ENCODE results near the gene PLPPR1. TPM values are rescaled to one million over a fixed set of nuclear protein-coding genes. Genes with fewer than 3 reads are reported as not detected.

The PLPPR1 gene
- total RNA-seq, 4 donors from 2014 or later = 0.26 to 3.8 (median 0.57) TPM; not detected in 1

- H3K27me3 ChIP-seq = no peaks in the 10 kb centered on the region
- no peaks in the 10 kb centered on the region for H3K4me1 ChIP-seq
- no peaks in the 10 kb centered on the region for H3K36me3 ChIP-seq
- WGBS = 78% methylated on average over 5 of the region's 5 CpGs
- H3K4me3 ChIP-seq = no peak overlapping the region
- no peak for DNase-seq (ENCODE audit: low spot score in 2 of 2)
- H3K27ac ChIP-seq = no peak overlapping the region
- TF ChIP-seq POLR2AphosphoS5 (IDR thresholded peaks at IDR 0.05) = no peak
- no peak for TF ChIP-seq EP300 (IDR thresholded peaks at IDR 0.05)
- TF ChIP-seq, protein P1, sequence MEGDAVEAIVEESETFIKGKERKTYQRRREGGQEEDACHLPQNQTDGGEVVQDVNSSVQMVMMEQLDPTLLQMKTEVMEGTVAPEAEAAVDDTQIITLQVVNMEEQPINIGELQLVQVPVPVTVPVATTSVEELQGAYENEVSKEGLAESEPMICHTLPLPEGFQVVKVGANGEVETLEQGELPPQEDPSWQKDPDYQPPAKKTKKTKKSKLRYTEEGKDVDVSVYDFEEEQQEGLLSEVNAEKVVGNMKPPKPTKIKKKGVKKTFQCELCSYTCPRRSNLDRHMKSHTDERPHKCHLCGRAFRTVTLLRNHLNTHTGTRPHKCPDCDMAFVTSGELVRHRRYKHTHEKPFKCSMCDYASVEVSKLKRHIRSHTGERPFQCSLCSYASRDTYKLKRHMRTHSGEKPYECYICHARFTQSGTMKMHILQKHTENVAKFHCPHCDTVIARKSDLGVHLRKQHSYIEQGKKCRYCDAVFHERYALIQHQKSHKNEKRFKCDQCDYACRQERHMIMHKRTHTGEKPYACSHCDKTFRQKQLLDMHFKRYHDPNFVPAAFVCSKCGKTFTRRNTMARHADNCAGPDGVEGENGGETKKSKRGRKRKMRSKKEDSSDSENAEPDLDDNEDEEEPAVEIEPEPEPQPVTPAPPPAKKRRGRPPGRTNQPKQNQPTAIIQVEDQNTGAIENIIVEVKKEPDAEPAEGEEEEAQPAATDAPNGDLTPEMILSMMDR (IDR thresholded peaks at IDR 0.05) = no peak
- no peak for TF ChIP-seq POLR2A (IDR thresholded peaks at IDR 0.05)
- no peaks in the 10 kb centered on the region for H3K9me3 ChIP-seq
Observed at GRCh38 chr9:101354143-101354764, 325.7 kb downstream of the PLPPR1 start.

- Histone ChIP-seq H3K4me3 (no peak overlapping the region), H3K27me3 (no peaks in the 10 kb centered on the region), H3K9me3 (no peaks in the 10 kb centered on the region), H3K4me1 (no peaks in the 10 kb centered on the region), H3K36me3 (no peaks in the 10 kb centered on the region), H3K27ac (no peak overlapping the region)
- WGBS = 66% methylated on average over 6 of the region's 7 CpGs
- TF ChIP-seq, protein P1 (IDR thresholded peaks at IDR 0.05) = no peak
- TF ChIP-seq POLR2A (IDR thresholded peaks at IDR 0.05) (no peak), EP300 (IDR thresholded peaks at IDR 0.05) (no peak), POLR2AphosphoS5 (IDR thresholded peaks at IDR 0.05) (no peak)
- DNase-seq (ENCODE audit: low spot score in 2 of 2) = no peak
Observed at GRCh38 chr9:101354765-101355708, 326.5 kb downstream of the PLPPR1 start.

DNA sequence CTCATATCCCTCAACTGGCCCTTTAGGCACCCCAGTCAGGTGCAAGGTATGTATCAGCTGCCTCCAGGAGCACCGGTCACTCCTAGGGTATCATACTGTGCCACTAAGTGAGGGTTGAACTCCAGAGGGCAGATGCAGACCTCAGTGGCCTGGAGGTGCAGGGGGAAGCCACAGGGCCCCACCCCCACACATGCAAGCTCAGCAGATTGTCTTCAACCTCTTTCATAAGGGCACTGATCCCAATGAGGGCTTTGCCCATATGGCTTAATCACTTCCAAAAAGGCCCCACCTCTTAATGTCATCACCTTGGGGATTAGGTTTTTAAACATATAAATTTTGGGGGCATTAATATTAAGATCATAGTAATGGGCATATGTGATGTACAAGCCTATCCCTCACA is 328.1 kb downstream of the PLPPR1 start:
- DNase-seq (ENCODE audit: low spot score in 2 of 2) = no peak
- Histone ChIP-seq H3K36me3 (no peaks in the 10 kb centered on the region), H3K4me1 (no peaks in the 10 kb centered on the region), H3K27ac (no peak overlapping the region), H3K4me3 (no peak overlapping the region), H3K27me3 (no peaks in the 10 kb centered on the region), H3K9me3 (no peaks in the 10 kb centered on the region)
- WGBS = 100% methylated on average over 1 of the region's 1 CpG
- TF ChIP-seq EP300 (IDR thresholded peaks at IDR 0.05) (no peak), POLR2AphosphoS5 (IDR thresholded peaks at IDR 0.05) (no peak), POLR2A (IDR thresholded peaks at IDR 0.05) (no peak)
- TF ChIP-seq, protein P1 (IDR thresholded peaks at IDR 0.05) = no peak

GRCh38 chr9:101359679-101360078 is 331.2 kb downstream of the PLPPR1 start:
- no peak for DNase-seq (ENCODE audit: low spot score in 2 of 2)
- Histone ChIP-seq H3K9me3 (no peaks in the 10 kb centered on the region), H3K4me3 (no peak overlapping the region), H3K27ac (no peak overlapping the region), H3K36me3 (no peaks in the 10 kb centered on the region), H3K4me1 (no peaks in the 10 kb centered on the region), H3K27me3 (no peaks in the 10 kb centered on the region)
- TF ChIP-seq, protein P1 (IDR thresholded peaks at IDR 0.05) = no peak
- TF ChIP-seq POLR2AphosphoS5 (IDR thresholded peaks at IDR 0.05) (no peak), EP300 (IDR thresholded peaks at IDR 0.05) (no peak), POLR2A (IDR thresholded peaks at IDR 0.05) (no peak)
- WGBS = 63% methylated on average over 1 of the region's 1 CpG

DNA sequence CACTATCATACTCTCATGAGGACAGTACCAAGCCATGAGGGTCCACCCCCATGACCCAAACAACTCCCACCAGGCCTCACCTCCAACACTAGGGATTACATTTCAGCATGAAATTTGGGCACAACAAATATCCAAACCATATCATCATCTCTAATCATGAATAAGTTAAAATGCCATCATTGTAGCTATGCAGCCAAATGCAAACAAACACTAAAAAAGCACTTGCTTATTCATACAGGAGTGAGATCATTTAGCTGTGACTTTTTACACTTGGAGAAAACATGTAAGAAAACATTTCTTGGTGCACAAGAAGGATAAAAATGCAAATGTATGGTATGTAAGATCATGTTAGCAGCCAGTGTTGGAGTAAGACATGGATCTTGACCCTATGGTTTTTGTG is 332.1 kb downstream of the PLPPR1 start:
- Histone ChIP-seq H3K9me3 (no peaks in the 10 kb centered on the region), H3K27ac (no peak overlapping the region), H3K27me3 (no peaks in the 10 kb centered on the region), H3K4me1 (no peaks in the 10 kb centered on the region), H3K4me3 (no peak overlapping the region), H3K36me3 (no peaks in the 10 kb centered on the region)
- TF ChIP-seq POLR2AphosphoS5 (IDR thresholded peaks at IDR 0.05) (no peak), POLR2A (IDR thresholded peaks at IDR 0.05) (no peak)
- TF ChIP-seq, protein P1 (IDR thresholded peaks at IDR 0.05) = no peak
- no peak for DNase-seq (ENCODE audit: low spot score in 2 of 2)
